GM19328 (cell line): Measurements from ENCODE around the gene CENPE.

Experiments used
- ATAC-seq: cut with Tn5 transposase; IDR thresholded peaks from one replicate; pipeline ENCODE4 v1.9.1; 2021; ENCODE audit warnings: mild to moderate bottlenecking, moderate library complexity; ENCODE audit not compliant: unreplicated experiment

Gene CENPE

DNA sequence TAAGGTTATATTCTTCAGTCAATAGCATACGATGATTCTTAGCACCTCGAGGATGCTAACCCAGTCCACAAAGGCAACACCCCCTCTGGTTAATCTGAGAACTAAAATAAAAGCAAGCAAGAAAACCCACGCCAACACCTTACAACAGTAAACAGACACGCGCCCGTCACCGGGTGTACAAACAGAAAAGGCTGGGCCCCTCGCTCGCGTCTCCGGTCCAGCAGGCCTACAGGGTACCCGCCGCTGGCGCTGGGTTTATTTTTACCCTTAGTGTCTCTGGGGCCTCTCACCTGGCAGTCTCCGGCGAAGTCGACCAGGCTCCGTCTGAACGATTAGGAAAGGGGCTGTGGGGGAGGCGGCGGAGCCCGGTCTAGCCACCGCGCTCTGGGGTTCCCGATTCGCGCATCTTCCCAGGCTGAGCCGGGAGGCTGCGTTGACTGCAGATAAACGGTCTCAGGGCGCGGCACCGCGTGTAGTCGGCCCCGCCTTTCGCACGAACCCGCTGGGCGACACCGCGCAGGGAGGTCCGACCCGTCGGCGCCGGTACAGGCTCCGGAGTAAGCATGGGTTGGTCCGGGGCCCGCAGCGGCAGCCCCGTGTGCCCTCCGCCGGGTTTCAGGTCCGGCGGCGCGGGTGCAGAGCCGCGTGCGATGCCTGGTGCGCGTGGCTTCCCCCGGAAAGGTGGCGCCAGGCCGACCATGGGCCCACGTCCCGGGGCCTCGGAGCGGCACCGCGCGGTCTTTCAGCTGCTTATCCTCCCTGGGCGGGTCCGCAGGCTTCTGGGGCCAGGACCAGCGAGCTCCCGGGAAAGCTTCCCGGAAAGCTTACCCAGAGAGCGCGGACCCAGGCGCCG lies 122.0 kb downstream of the CENPE start:
- peak; percentile 48 for ATAC-seq

- ATAC-seq: no peak
Measured at GRCh38 chr4:103075435-103075893, 122.7 kb downstream of the CENPE start.

DNA sequence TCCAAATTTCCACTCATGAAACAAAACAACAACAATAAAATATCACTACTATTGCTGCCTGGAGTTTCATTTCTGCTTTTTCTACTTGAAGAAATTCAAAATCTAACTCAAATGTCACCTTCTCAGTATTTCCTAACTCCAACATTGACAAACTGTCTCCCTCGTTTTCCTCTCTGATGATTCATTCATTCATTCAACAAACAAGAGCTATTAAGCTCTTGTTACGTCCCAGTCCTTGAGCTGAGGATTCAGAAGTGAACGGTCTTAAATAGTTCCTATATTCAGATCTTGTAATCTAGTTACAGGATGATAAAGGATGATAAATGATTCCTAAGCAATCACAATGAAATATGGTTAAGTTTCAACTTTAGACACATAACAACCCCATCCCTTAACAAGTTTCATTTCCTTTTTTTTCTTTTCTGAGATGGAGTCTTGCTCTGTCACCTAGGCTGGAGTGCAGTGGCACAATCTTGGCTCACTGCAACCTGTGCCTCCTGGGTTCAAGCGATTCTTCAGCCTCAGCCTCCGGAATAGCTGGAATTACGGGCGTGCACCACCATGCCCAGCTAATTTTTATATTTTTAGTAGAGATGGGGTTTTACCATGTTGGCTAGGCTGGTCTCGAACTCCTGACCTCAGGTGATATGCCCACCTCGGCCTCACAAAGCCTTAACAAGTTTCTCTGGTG lies 123.3 kb downstream of the CENPE start:
- peak; percentile 33 for ATAC-seq

GRCh38 chr4:103073792-103074438 lies 124.2 kb downstream of the CENPE start:
- ATAC-seq: no peak

GRCh38 chr4:103067841-103068547 lies 130.1 kb downstream of the CENPE start:
- ATAC-seq: no peak

DNA sequence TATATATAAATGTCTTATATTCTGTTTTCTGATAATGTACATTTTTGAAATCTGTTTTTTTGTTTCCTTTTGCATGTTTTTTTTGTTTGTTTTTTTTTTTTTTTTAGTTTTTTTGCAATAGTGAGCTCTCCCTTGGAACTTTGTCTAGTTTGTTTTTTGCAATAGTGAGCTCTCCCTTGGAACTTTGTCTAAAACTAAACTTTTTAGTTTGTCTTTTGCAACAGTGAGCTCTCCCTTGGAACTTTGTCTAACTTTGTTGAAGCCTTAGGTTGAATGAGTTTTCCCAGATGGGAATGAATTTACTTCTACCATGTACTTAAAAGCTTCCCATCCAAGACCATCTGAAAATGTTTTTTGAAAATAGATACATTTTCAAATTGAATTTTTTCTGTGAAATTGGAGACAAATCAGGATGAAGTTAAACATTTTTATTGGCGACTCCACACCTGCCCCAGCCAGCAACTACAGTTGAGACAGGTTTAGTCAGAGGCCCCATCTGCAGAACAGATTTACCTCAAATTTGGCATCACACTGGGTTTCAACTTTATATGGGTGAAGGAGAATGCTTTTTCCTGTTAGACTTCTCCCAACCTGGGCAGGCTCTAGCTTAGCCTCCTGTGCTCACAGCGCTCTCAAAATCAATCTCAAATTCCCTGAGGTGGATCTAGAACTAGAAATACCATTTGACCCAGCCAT lies 137.5 kb downstream of the CENPE start:
- no peak for ATAC-seq
